IPS-11a (cell line): Measurements from ENCODE around the gene ADGRE3.
"Not testable (repeated sequence)": the region's sequence is repeated elsewhere in the genome, so short reads cannot be mapped to it uniquely, and the experiment has no call there.

Experiments
- H3K4me3 ChIP-seq: one replicate; pipeline ENCODE4 v1.5.1; 2013; ENCODE audit warnings: low read depth, low read length, control low read depth

The ADGRE3 gene

GRCh38 chr19:14611051-14611450 lies 63.6 kb downstream of the ADGRE3 start:
- H3K4me3 ChIP-seq = no peak overlapping the region

- H3K4me3 ChIP-seq = no peak overlapping the region
Measured at GRCh38 chr19:14606627-14607026, 68.0 kb downstream of the ADGRE3 start.

GRCh38 chr19:14603990-14604387 lies 70.7 kb downstream of the ADGRE3 start:
- no peak overlapping the region for H3K4me3 ChIP-seq

GRCh38 chr19:14599548-14600147 lies 75.0 kb downstream of the ADGRE3 start:
- no peak overlapping the region for H3K4me3 ChIP-seq

- no peak overlapping the region for H3K4me3 ChIP-seq
Measured at GRCh38 chr19:14595558-14595957, 79.1 kb downstream of the ADGRE3 start.

GRCh38 chr19:14589433-14589832 lies 85.2 kb downstream of the ADGRE3 start:
- not testable (repeated sequence) for H3K4me3 ChIP-seq

- not testable (repeated sequence) for H3K4me3 ChIP-seq
Measured at GRCh38 chr19:14585187-14585586, 89.5 kb downstream of the ADGRE3 start.

GRCh38 chr19:14584372-14584771 lies 90.3 kb downstream of the ADGRE3 start:
- not testable (repeated sequence) for H3K4me3 ChIP-seq

GRCh38 chr19:14582894-14583340 lies 91.7 kb downstream of the ADGRE3 start, which contains the start of gene CLEC17A:
CLEC17A (plus strand) TSS chr19:14583084; CDS start chr19:14583161, 77 bp downstream.
- no peak within 1 kb of the TSS for H3K4me3 ChIP-seq

- no peak overlapping the region for H3K4me3 ChIP-seq
Measured at GRCh38 chr19:14580623-14581237, 93.9 kb downstream of the ADGRE3 start.

GRCh38 chr19:14577885-14578427 lies 96.7 kb downstream of the ADGRE3 start:
- H3K4me3 ChIP-seq = no peak overlapping the region

- H3K4me3 ChIP-seq = no peak overlapping the region
Measured at GRCh38 chr19:14577264-14577663, 97.4 kb downstream of the ADGRE3 start.

GRCh38 chr19:14576363-14576762 lies 98.3 kb downstream of the ADGRE3 start:
- no peak overlapping the region for H3K4me3 ChIP-seq

GRCh38 chr19:14575428-14575980 lies 99.1 kb downstream of the ADGRE3 start:
- H3K4me3 ChIP-seq = no peak overlapping the region

- H3K4me3 ChIP-seq = peak within 1 kb of the TSS; percentile 92
Measured at GRCh38 chr19:14571695-14572490, 102.8 kb downstream of the ADGRE3 start, which contains the start of gene NDUFB7. NDUFB7 (minus strand) TSS chr19:14572066; CDS start chr19:14572000, 66 bp downstream.

GRCh38 chr19:14570864-14571527 lies 103.6 kb downstream of the ADGRE3 start:
- peak overlapping the region; percentile 92 for H3K4me3 ChIP-seq
